Ishikawa (cell line): Measurements from ENCODE around the gene FNBP1.

ENCODE experiments used
- CEBPB ChIP-seq: IDR thresholded peaks from 2 replicates; pipeline ENCODE4 v1.6.1; 2012
- CREB1 ChIP-seq: IDR thresholded peaks from 2 replicates; pipeline ENCODE4 v1.6.1; 2012; ENCODE audit warnings: low read depth
- EGR1 ChIP-seq: IDR thresholded peaks from 2 replicates; pipeline ENCODE4 v1.6.1; 2012
- EP300 ChIP-seq: IDR thresholded peaks from 2 replicates; pipeline ENCODE4 v1.6.1; 2012; ENCODE audit warnings: borderline replicate concordance
- FOXM1 ChIP-seq: IDR thresholded peaks from 2 replicates; pipeline ENCODE4 v1.6.1; 2012; ENCODE audit warnings: low read depth, borderline replicate concordance
- NFIC ChIP-seq: IDR thresholded peaks from 2 replicates; pipeline ENCODE4 v1.6.1; 2012
- RAD21 ChIP-seq: IDR thresholded peaks from 2 replicates; pipeline ENCODE4 v1.6.1; 2012; ENCODE audit warnings: low read depth
- REST ChIP-seq: IDR thresholded peaks from 2 replicates; pipeline ENCODE4 v1.6.1; 2012; ENCODE audit warnings: low read depth, mild to moderate bottlenecking
- TAF1 ChIP-seq: IDR thresholded peaks from 2 replicates; pipeline ENCODE4 v1.6.1; 2012; ENCODE audit warnings: low read depth, mild to moderate bottlenecking
- TCF12 ChIP-seq: IDR thresholded peaks from 2 replicates; pipeline ENCODE4 v1.6.1; 2012; ENCODE audit warnings: low read depth
- TEAD4 ChIP-seq: IDR thresholded peaks from 2 replicates; pipeline ENCODE4 v1.6.1; 2012
- YY1 ChIP-seq: IDR thresholded peaks from 2 replicates; pipeline ENCODE4 v1.6.1; 2012; ENCODE audit warnings: low read depth
- ZBTB7A ChIP-seq: IDR thresholded peaks from 2 replicates; pipeline ENCODE4 v1.6.1; 2012; ENCODE audit warnings: low read depth
- TF ChIP-seq, protein P1 (sequence below): IDR thresholded peaks from 2 replicates; pipeline ENCODE4 v1.6.1; 2012
- TF ChIP-seq, protein P2 (sequence below): IDR thresholded peaks from 2 replicates; pipeline ENCODE4 v1.6.1; 2012

Gene FNBP1

DNA sequence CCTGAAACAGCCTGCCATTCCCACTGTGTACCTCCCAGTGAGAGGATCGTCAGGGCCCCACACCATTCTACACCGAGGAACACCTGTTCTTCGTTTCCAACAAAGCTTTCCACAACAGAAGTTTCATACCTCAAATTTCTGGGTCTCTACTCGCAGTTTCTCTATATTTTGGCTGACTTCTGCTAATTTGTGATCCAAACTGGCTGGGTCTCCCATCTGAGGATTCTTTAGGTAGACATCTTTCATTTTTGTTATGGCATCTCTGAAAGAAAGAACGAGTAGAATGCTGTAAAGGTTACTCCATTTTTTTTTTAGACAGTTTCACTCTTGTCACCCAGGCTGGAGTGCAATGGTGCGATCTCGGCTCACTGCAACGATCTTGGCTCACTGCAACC lies 140.3 kb downstream of the FNBP1 start:
- no peak for TF ChIP-seq CREB1
- no peak for TF ChIP-seq TEAD4
- TF ChIP-seq EP300: no peak
- TF ChIP-seq EGR1: no peak
- no peak for TF ChIP-seq CEBPB
- TF ChIP-seq, protein P1, sequence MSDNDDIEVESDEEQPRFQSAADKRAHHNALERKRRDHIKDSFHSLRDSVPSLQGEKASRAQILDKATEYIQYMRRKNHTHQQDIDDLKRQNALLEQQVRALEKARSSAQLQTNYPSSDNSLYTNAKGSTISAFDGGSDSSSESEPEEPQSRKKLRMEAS: no peak
- no peak for TF ChIP-seq ZBTB7A
- no peak for TF ChIP-seq TAF1
- no peak for TF ChIP-seq REST
- no peak for TF ChIP-seq FOXM1
- no peak for TF ChIP-seq TCF12
- no peak for TF ChIP-seq RAD21
- TF ChIP-seq, protein P2, sequence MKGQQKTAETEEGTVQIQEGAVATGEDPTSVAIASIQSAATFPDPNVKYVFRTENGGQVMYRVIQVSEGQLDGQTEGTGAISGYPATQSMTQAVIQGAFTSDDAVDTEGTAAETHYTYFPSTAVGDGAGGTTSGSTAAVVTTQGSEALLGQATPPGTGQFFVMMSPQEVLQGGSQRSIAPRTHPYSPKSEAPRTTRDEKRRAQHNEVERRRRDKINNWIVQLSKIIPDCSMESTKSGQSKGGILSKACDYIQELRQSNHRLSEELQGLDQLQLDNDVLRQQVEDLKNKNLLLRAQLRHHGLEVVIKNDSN: no peak
- TF ChIP-seq NFIC: no peak
- TF ChIP-seq YY1: no peak

DNA sequence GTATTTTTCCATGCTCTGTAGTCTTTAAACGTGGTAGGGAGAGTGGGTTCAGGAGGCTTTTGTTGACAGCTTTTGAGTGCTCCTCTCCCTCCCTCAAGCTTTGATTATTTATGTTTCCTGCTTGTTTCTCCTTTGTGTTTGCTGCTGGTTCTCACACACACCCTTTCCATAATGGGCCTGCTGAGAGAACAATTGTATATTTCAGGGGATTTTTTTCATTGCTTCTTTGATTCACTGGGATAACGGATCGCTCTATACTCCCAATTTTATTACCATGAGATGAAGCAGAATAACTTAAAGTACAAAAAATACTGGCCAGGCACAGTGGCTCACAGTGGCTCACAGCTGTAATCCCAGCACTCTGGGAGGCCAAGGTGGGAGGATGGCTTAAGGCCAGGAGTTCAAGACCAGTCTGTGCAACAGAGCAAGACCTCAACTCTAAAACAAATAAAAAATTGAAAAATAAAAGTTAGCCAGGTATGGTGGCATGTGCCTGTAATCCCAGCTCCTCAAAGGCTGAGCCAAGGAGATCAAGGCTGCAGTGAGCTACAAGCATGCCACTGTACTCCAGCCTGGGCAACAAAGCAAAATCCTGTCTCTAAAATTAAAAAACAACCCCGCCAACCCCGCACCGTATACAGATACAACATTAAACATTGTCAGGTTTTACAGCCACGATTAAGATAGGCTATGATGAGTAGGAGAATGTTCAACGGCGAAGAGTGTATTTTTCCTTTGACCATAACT lies 140.8 kb downstream of the FNBP1 start:
- TF ChIP-seq TEAD4: no peak
- TF ChIP-seq, protein P1: no peak
- TF ChIP-seq, protein P2: no peak
- no peak for TF ChIP-seq CEBPB
- TF ChIP-seq EGR1: no peak
- TF ChIP-seq NFIC: no peak
- no peak for TF ChIP-seq EP300
- TF ChIP-seq TAF1: no peak

GRCh38 chr9:129900263-129901027 lies 142.5 kb downstream of the FNBP1 start:
- TF ChIP-seq FOXM1: no peak
- TF ChIP-seq, protein P2: no peak
- no peak for TF ChIP-seq EGR1
- no peak for TF ChIP-seq RAD21
- no peak for TF ChIP-seq CREB1
- no peak for TF ChIP-seq TEAD4
- no peak for TF ChIP-seq TCF12
- TF ChIP-seq REST: no peak
- TF ChIP-seq, protein P1: no peak
- no peak for TF ChIP-seq YY1
- no peak for TF ChIP-seq ZBTB7A
- TF ChIP-seq CEBPB: no peak
- no peak for TF ChIP-seq TAF1
- TF ChIP-seq EP300: no peak
- TF ChIP-seq NFIC: no peak

DNA sequence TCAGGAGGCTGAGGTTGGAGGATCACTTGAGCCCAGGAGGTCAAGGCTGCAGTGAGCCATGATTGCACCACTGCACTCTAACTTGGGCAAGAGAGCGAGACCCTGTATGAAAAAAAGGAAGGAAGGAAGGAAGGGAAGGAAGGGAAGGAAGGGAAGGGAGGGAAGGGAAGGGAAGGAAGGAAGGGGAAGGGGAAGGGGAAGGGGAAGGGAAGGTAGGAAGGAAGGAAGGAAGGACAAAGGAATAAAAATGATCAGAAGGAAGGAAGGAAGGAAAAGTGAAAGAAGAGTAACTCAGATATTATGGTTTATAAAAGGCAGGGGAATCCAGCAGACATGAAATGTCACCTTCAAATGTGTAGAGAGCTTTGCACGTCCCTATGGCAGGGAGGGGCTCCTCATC lies 143.4 kb downstream of the FNBP1 start:
- TF ChIP-seq REST: no peak
- TF ChIP-seq, protein P1: no peak
- no peak for TF ChIP-seq TAF1
- TF ChIP-seq FOXM1: no peak
- TF ChIP-seq NFIC: no peak
- TF ChIP-seq TEAD4: no peak
- no peak for TF ChIP-seq TCF12
- no peak for TF ChIP-seq EGR1
- no peak for TF ChIP-seq CREB1
- TF ChIP-seq, protein P2: no peak
- no peak for TF ChIP-seq YY1
- TF ChIP-seq CEBPB: no peak
- TF ChIP-seq EP300: no peak
- TF ChIP-seq RAD21: no peak
- no peak for TF ChIP-seq ZBTB7A
